ENCODE data around the gene SERTAD1.

GRCh38 chr19:40374084-40374483 lies 51.7 kb downstream of the SERTAD1 start:
- TF ChIP-seq CTCF (IDR thresholded peaks at IDR 0.05; ENCODE audit: insufficient read depth, low read depth, low read length) (no peak), EZH2 (IDR thresholded peaks at IDR 0.05; ENCODE audit: insufficient read depth, low read length) (no peak)

Data from astrocyte (in vitro differentiated cells and primary cell).